K562 (cell line): Measurements from ENCODE around the gene CPED1. TPM values are rescaled to one million over a fixed set of nuclear protein-coding genes. Genes with fewer than 3 reads are reported as not detected.

Experiments used
- CBFA2T2 ChIP-seq: fragments of 450-650 bp; conservative IDR thresholded peaks from 2 replicates; pipeline ENCODE4 v1.6.1; 2017; ENCODE audit warnings: mild to moderate bottlenecking
- CCAR2 ChIP-seq: fragments of 200-400 bp; formaldehyde crosslinking; IDR thresholded peaks from 2 replicates; pipeline ENCODE4 v1.6.1; 2017; ENCODE audit warnings: mild to moderate bottlenecking, low read depth, low read length
- CEBPB ChIP-seq: fragments of 450-650 bp; IDR thresholded peaks from 2 replicates; pipeline ENCODE4 v1.6.1; 2016; ENCODE audit warnings: missing genetic modification characterization, missing compliant biosample characterization
- DIDO1 ChIP-seq: fragments of 450-650 bp; IDR thresholded peaks from 2 replicates; pipeline ENCODE4 v1.6.1; 2016; ENCODE audit warnings: low read depth, missing biosample characterization, missing genetic modification characterization
- ERF ChIP-seq: fragments of 450-650 bp; formaldehyde crosslinking; IDR thresholded peaks from 2 replicates; pipeline ENCODE4 v1.4.0; 2020; ENCODE audit warnings: mild to moderate bottlenecking, mixed read lengths
- GATA2 ChIP-seq: sonication (generic); formaldehyde crosslinking; IDR thresholded peaks from 2 replicates; pipeline ENCODE4 v1.4.0; 2020; ENCODE audit warnings: mild to moderate bottlenecking, missing genetic modification reagents
- GTF2A2 ChIP-seq: IDR thresholded peaks from 2 replicates; pipeline ENCODE4 v1.6.1; 2016; ENCODE audit warnings: mild to moderate bottlenecking, missing genetic modification characterization, missing compliant biosample characterization
- GTF2F1 ChIP-seq: IDR thresholded peaks from 2 replicates; pipeline ENCODE4 v1.6.1; 2011; ENCODE audit warnings: low read depth, low read length, improper control_type of control experiment
- HOXB6 ChIP-seq: fragments of 250-450 bp; sonication (Bioruptor Pico); IDR thresholded peaks from 2 replicates; pipeline ENCODE4 v1.5.1; 2022; ENCODE audit warnings: mild to moderate bottlenecking, borderline replicate concordance
- KLF13 ChIP-seq: fragments of 450-650 bp; IDR thresholded peaks from 2 replicates; pipeline ENCODE4 v1.6.1; 2016; ENCODE audit warnings: missing genetic modification characterization, low read depth, mild to moderate bottlenecking, missing compliant biosample characterization, moderate library complexity, borderline replicate concordance
- LCOR ChIP-seq: sonication (generic); formaldehyde crosslinking; IDR thresholded peaks from 2 replicates; pipeline ENCODE4 v1.8.0; 2022; ENCODE audit warnings: mild to moderate bottlenecking, missing genetic modification reagents
- NR1H2 ChIP-seq: sonication (generic); formaldehyde crosslinking; IDR thresholded peaks from 2 replicates; pipeline ENCODE4 v1.4.0; 2020; ENCODE audit warnings: mild to moderate bottlenecking, missing genetic modification reagents
- POLR2AphosphoS2 ChIP-seq: IDR thresholded peaks from 2 replicates; pipeline ENCODE4 v1.6.1; 2012; ENCODE audit warnings: low read length, improper control_type of control experiment
- POLR2B ChIP-seq: fragments of 450-650 bp; IDR thresholded peaks from 2 replicates; pipeline ENCODE4 v1.6.1; 2018; ENCODE audit warnings: low read depth; ENCODE audit not compliant: partially characterized antibody
- SAFB2 ChIP-seq: fragments of 200-400 bp; formaldehyde crosslinking; IDR thresholded peaks from 2 replicates; pipeline ENCODE4 v1.6.1; 2018; ENCODE audit warnings: borderline replicate concordance, low read length, low read depth, moderate library complexity; ENCODE audit not compliant: severe bottlenecking
- SAP30 ChIP-seq: fragments of 200-600 bp; sonication (generic); IDR thresholded peaks from 2 replicates; pipeline ENCODE4 v1.6.1; 2012; ENCODE audit warnings: borderline replicate concordance, low read depth, mild to moderate bottlenecking, moderate library complexity, low read length, control low read depth, inconsistent platforms; ENCODE audit not compliant: insufficient read depth, poor library complexity, severe bottlenecking
- SETDB1 ChIP-seq: IDR thresholded peaks from one replicate; pipeline ENCODE4 v1.6.1; 2012; ENCODE audit warnings: low read length, control low read depth, inconsistent platforms
- SUPT5H ChIP-seq: fragments of 450-650 bp; IDR thresholded peaks from 2 replicates; pipeline ENCODE4 v1.6.1; 2016
- TCF7 ChIP-seq: sonication (generic); IDR thresholded peaks from 2 replicates; pipeline ENCODE4 v1.6.1; 2016; ENCODE audit warnings: antibody characterized with exemption, borderline replicate concordance
- TSC22D4 ChIP-seq: fragments of 450-650 bp; IDR thresholded peaks from 2 replicates; pipeline ENCODE4 v1.6.1; 2016; ENCODE audit warnings: missing genetic modification characterization, missing biosample characterization, control low read depth
- WHSC1 ChIP-seq: IDR thresholded peaks from one replicate; pipeline ENCODE4 v1.6.1; 2012; ENCODE audit warnings: low read length, control low read depth, inconsistent platforms
- ZBTB33 ChIP-seq: sonication (generic); formaldehyde crosslinking; IDR thresholded peaks from 2 replicates; pipeline ENCODE4 v1.8.1; 2023; ENCODE audit warnings: mild to moderate bottlenecking, missing genetic modification reagents
- ZBTB49 ChIP-seq: sonication (generic); formaldehyde crosslinking; IDR thresholded peaks from 2 replicates; pipeline ENCODE4 v1.8.0; 2022; ENCODE audit warnings: missing genetic modification reagents, mild to moderate bottlenecking, borderline replicate concordance
- ZNF143 ChIP-seq: sonication (generic); formaldehyde crosslinking; IDR thresholded peaks from 2 replicates; pipeline ENCODE4 v1.9.0; 2022; ENCODE audit warnings: mild to moderate bottlenecking, missing genetic modification reagents
- ZNF24 ChIP-seq: fragments of 450-650 bp; IDR thresholded peaks from 2 replicates; pipeline ENCODE4 v1.6.1; 2016
- ZNF41 ChIP-seq: fragments of 250-450 bp; sonication (Bioruptor Pico); conservative IDR thresholded peaks from 2 replicates; pipeline ENCODE4 v1.4.0; 2020; ENCODE audit warnings: mild to moderate bottlenecking
- ZNF551 ChIP-seq: fragments of 250-450 bp; sonication (Bioruptor Pico); IDR thresholded peaks from 2 replicates; pipeline ENCODE4 v1.5.0; 2021; ENCODE audit warnings: mild to moderate bottlenecking, moderate library complexity
- ZNF561 ChIP-seq: fragments of 450-650 bp; formaldehyde crosslinking; conservative IDR thresholded peaks from 2 replicates; pipeline ENCODE4 v1.4.0; 2020; ENCODE audit warnings: mild to moderate bottlenecking, moderate library complexity
- ZNF717 ChIP-seq: fragments of 250-450 bp; sonication (Bioruptor Pico); IDR thresholded peaks from 2 replicates; pipeline ENCODE4 v1.5.0; 2021
- polyA plus RNA-seq, 8 experiments: library from polyadenylated mRNA; depleted of rRNA in 4 of 8; stranded (reverse) in 5 of 8; unstranded in 3 of 8; fragments of >200 nt; fragmentation: Nextera tagmentation in 2 of 8; fragmentation: Illumina TruSeq in 1 of 8; extraction: Ambion mirVana in 2 of 8; extraction: Trizol in 1 of 8; gene quantifications; 2 replicates each; pipeline versions ENCODE4 v1.2.1 to v1.2.3, GENCODE V29; 2011 to 2014; ENCODE audit warnings: inconsistent platforms in 1 of 8, missing spikeins in 1 of 8
- total RNA-seq, 7 experiments: library from RNA; depleted of rRNA in 6 of 7; stranded (reverse); fragments of >200 nt in 6 of 7; fragmentation: Illumina TruSeq in 2 of 7; extraction: Trizol in 2 of 7; gene quantifications; 2 replicates each; pipeline versions ENCODE4 v1.2.1 to v1.2.3, GENCODE V29; 2011 to 2021; ENCODE audit warnings: low replicate concordance in 1 of 7

The CPED1 gene
- total and polyA plus RNA-seq, 9 of the 15 experiments (the other 6 are each of a cell fraction or from before 2014, with no cell fraction given), result 195 to 393 (median 290) TPM

- TF ChIP-seq CCAR2 (no peak), DIDO1 (tag) (no peak), POLR2AphosphoS2 (peak; percentile 75; the same call in 1 of the 2 replicates), ZNF561 (CRISPR knock-in tag) (no peak), ZNF717 (CRISPR knock-in tag) (no peak), CBFA2T2 (no peak), SAP30 (no peak), GATA2 (CRISPR knock-in tag) (no peak), ZNF41 (CRISPR knock-in tag) (no peak), ZBTB33 (no peak), WHSC1 (peak; percentile 63), ERF (CRISPR knock-in tag) (0 out of 2 replicates have a peak, but pooled peaks have one; percentile 26), ZNF143 (no peak), SETDB1 (no peak), CEBPB (tag) (no peak), KLF13 (no peak), ZNF551 (no peak), SUPT5H (peak; percentile 51; the same call in 1 of the 2 replicates), LCOR (CRISPR knock-in tag) (no peak), GTF2F1 (no peak), NR1H2 (CRISPR knock-in tag) (no peak), HOXB6 (CRISPR knock-in tag) (no peak), GTF2A2 (tag) (no peak), ZBTB49 (no peak), SAFB2 (no peak), POLR2B (peak; percentile 10), TSC22D4 (tag) (no peak), ZNF24 (no peak), TCF7 (no peak)
These were observed 96.3 kb downstream of the CPED1 start (continued) for GRCh38 chr7:121084748-121085336.
